HL-60 (cell line): ENCODE results near the gene SLC11A2.

Source experiments
- CTCF ChIP-seq: IDR thresholded peaks from one replicate; pipeline ENCODE4 v1.5.1; 2011; ENCODE audit warnings: low read length, control low read depth, inconsistent platforms; ENCODE audit not compliant: insufficient read depth
- POLR2AphosphoS5 ChIP-seq: IDR thresholded peaks from 2 replicates; pipeline ENCODE4 v1.6.1; 2012; ENCODE audit warnings: low read depth
- REST ChIP-seq: IDR thresholded peaks from 2 replicates; pipeline ENCODE4 v1.6.1; 2012; ENCODE audit warnings: low read depth; ENCODE audit not compliant: insufficient replicate concordance
- SPI1 ChIP-seq: IDR thresholded peaks from 2 replicates; pipeline ENCODE4 v1.6.1; 2012; ENCODE audit warnings: low read depth, mild to moderate bottlenecking, borderline replicate concordance

GRCh38 chr12:51008329-51009055 lies 17.7 kb downstream of the SLC11A2 start:
- no peak for TF ChIP-seq CTCF
- no peak for TF ChIP-seq POLR2AphosphoS5
- no peak for TF ChIP-seq REST
- no peak for TF ChIP-seq SPI1
